GM21515 (cell line): ENCODE data around the gene BMPR1B.
"Not testable (repeated sequence)": the region's sequence is repeated elsewhere in the genome, so short reads cannot be mapped to it uniquely, and the experiment has no call there.

Experiments
- ATAC-seq: cut with Tn5 transposase; IDR thresholded peaks from one replicate; pipeline ENCODE4 v1.9.1; 2021; ENCODE audit not compliant: unreplicated experiment

The BMPR1B gene

DNA sequence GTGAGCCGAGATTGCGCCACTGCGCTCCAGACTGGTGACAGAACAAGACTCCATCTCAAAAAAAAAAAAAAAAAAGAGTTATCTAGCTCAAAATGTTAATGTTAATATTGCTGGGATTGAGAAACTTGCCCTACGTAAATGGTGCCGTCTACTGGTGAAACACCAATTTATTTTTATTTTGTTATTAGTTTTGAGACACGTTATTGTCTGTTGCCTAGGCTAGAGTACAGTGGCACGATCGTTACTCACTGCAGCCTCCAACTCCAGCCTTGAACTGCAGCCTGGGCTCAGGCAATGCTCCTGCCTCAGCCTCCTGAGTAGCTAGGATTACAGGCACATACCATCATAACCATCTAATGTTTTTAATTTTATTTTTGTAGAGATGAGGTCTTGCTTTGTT lies 262.8 kb downstream of the BMPR1B start:
- ATAC-seq: no peak

DNA sequence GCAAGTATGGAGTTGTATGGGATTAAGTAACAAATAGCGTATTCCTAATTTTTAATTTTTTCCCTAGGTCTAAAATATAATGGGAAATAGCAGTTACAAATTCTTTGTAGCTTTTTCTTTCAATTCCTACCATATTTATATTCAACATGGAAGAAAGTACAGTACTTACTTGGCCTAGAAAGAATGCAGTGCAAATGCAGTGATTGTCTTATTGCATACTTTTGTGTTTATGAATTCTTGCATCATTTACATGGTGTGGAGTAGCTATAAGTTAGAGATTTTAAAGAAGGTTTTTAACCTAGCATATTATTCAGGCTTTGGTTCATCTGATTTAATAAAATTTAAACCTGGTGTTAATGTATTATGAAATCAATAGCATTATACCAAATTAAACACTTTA lies 263.3 kb downstream of the BMPR1B start:
- no peak for ATAC-seq

DNA sequence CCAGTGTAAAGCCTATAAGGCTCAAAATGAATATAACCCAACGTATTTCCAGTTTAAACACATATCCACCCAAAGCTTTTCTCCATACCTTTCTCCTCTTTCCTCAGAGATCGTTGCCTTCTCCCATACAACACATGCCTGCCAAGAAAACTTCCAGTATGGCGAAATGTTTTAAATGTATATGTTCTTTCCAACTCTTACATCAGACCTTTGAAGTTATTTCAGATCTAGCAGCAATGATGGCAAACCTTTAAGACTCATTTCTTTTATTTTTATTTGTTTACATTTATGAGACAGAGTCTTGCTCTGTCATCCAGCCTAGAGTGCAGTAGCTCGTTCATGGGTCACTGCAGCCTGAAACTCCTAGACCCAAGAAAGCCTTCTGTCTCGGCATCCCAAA lies 265.4 kb downstream of the BMPR1B start:
- no peak for ATAC-seq

DNA sequence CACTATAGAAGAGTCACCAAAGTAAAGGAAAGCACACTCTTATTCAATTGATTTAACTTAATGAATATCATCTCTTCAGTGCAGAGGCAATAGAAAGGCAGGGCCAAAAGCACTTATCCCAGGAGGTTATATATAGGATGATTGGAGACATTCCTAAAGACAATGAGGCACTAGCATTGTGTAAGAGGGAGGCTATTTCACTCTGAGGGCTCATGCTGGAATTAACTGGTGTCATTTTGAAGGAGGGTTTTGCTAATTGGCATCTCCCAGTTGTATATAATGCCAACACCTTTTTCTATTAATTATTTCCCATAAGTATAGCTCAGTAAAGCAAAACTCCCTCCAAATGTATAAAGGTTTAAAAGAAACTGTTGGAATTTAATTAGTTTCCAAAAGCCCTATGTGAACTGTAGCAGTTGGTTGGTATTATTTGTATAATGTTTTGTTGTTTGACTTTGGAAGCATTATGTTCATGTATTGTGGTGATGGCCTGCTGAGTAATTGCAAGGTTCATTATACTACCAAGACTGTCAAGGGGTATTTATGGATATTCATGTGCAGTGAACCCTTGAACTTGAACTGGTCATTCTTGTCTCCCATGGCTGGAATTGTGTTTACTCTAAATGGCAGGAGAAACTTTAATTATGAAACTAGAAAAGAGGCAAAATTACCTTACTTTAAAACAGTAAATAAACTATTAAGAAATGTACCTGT lies 270.3 kb downstream of the BMPR1B start:
- no peak for ATAC-seq

DNA sequence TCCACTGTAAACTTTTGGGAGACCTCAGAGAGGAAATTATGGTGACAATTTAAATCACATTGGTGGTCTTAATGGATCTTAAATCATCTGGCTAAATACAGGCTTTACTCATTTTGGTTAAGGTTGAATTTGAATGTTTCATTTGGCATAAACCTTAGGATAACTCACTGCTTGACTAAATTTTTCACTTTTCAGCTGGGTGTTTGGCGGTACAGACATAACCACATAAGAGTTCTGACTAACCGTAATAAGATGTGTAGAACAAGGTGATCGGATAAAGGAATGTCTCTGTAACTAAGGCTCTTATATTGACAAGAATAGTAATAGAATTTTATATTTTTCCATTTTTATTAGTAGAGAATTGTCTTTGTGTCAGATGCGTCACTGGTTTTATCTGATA lies 281.0 kb downstream of the BMPR1B start:
- ATAC-seq: no peak

DNA sequence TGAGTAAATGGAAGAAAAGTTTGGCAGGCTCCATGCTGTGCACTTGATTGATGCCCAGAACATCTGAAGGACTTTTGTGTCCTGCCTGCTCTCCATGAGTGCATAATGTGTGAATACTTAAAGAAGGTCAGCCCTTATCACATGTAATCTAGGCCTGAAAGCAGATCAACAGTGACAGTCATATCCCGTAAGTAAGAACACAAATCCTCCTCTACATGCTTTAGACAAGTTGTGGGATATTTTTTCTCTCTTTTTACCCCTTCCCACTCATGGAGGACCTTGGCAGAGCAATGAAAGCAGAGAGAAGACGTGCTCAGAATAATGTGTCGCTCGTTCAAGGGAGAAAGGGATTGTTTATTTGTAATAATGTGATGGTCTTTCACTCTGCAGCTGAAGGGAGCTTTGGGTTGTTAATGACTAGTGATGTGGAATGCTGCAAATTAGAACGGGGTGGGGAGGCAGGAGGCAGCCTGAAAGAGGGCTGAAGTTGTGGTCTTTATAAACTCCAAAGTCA lies 286.6 kb downstream of the BMPR1B start:
- no peak for ATAC-seq

DNA sequence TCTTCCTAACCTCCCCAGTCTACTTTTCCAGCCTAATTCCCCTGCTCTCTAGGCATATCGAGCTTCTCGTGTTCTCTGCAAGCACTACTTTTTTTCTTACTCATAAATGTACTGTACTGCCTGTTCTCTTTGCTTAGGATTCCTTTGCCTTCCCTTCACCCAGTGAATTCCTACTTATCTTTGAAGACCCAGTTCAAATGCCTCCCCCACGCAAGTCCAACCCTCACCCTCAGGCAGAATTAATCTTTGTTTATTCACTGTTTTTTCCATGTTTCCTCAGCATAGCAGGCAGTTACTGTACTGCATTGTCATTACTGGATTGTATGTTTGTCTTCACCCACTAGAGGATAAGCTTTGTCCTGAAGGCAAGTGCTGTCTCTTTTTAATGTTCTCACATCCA lies 287.7 kb downstream of the BMPR1B start:
- no peak for ATAC-seq

DNA sequence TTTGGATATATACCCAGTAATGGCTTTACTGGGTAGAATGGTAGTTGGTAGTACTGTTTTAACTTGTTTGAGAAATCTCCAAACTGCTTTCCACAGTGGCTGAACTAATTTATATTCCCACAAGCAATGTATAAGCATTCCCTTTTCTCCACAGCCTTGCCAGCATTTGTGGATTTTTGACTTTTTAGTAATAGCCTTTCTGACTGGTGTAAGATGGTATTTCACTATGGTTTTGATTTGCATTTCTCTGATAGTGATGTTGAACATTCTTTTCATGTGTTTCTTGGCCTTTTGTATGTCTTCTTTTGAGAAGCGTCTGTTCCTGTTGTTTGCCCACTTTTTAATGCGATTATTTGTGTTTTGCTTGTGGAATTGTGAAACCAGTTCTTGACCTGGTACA lies 290.5 kb downstream of the BMPR1B start:
- ATAC-seq: no peak

DNA sequence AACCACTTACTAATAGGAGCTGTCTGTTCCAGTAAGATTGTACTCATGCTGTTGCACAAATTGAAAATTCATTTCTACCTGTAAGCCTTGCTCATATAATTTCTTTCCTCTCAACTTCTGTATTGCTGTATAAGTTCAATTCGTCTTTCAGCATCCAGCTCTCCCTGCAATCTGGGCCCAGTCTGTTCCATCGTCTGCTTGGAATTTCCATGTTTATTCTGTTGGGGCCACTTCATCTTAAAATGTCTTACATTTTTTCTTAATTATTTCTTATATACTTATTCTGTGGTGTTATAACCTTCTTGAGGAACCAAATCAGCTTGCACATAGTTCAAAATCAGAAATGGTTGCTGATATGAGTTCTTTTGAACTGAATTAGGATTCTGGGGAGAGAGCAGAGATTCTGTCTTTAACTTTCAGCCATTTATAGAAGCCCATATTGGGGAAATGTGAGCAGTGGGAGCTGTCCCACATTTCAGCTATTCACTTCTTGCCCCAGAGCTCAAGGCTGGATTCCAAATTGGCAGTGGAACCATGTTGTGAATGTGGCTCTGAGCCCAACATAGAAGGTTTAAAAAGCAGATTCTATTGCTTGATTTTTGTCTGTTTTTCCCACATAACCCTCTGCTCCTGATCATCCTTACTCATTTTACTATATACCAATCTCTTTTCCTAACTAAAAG lies 291.9 kb downstream of the BMPR1B start:
- ATAC-seq: no peak

DNA sequence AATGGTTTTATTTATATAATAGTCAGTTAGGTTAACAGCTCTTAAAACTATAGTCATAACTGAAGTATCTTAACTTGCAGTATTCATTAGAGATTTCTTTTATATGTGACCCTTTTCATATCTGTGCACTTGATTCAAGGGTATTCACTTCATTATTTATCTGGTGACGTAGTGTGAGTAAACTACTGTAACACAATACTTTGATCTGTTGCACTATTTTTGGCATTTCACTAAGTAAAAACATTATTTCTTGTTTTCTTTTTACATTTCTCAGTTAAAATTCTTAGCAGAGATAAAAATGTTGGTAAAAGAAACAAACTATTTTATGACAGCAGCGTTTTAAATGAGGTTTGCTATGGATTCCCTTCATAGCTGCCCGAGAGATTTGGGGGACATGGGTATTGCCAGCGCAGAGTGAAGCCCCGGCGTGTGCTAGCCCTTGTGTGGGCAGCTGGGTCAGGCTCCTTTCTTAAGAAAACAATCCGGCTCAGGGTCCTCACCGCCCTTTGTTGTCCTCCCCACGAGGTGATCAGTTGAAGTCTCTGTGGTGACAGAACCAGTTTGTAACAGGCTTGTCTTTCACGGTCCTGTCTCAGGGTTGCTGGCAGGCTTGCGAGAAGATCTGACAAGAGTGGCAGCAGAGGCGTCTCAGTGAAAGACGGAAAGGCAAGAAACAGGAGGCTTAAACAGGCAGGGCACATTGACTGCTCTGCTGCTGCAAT lies 293.4 kb downstream of the BMPR1B start:
- ATAC-seq: no peak

DNA sequence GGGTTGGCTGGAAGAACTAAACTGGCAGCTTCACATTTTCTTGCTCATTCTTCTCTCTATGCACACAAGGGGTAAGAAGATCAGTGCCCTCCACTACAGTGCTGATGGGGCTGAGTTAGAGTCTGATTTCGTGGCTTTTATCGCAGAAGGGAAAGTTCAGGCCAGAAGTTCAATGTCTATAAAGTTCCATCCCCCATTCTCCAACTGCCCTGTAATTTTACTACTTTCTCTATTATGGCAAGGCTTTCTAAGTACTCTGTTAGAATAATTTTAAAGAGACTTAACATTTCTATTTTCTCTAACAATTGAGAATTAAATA lies 293.9 kb downstream of the BMPR1B start:
- ATAC-seq: no peak

DNA sequence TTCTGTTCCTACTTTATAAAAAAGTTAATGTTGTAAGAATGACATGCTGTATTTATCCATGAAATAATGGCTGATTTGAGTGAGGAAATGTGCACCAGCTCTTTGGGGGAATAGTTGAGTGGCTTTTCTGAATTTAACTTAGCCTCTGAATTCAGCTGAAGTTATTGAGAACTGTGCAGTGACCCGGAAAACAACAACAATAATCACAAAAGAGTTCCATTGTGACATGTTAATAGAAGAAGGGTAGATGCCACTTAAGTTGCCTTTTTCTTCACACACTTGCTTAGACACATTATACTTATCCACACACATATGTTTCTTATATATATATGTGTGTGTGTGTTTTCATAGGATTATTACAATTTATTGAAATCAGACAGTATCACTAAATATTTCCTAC lies 301.2 kb downstream of the BMPR1B start:
- ATAC-seq: no peak

DNA sequence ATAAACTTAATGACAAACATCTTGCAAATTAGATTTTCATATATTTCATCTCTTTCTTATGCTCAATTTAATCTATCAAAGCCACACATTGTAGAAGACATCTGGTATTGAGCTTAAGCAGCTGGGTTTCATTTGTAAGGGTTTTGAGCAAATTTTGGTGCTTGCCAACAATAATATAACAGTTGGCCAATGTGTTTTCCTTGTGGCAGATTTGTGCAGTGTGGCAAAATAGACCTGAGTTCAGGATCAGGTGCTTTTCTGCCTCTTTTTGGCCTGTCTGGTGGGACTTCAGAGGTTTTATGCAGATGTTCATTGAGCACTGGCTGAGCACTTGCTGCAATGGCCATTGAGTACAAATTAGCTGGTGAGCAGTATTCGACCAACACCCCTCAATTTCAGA lies 301.9 kb downstream of the BMPR1B start:
- no peak for ATAC-seq

DNA sequence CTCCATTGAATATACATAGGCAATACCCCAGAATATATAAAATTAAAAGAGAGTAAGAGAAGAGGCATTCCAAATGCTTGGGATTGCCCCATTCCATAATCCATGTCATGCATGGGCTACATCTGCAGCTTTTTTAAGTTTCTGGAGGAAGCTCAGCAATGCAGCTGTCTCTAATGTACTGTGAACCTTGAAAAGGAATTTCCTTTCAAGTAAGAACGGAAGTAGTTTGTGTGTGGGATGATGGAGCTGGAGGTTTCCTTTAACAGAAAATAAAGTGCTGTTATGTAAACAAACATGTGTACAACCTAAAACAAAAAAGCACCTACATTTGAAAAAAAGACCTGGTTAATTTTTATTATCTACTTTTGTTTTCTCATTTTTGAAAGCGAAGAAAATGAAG lies 303.5 kb downstream of the BMPR1B start:
- ATAC-seq: no peak

DNA sequence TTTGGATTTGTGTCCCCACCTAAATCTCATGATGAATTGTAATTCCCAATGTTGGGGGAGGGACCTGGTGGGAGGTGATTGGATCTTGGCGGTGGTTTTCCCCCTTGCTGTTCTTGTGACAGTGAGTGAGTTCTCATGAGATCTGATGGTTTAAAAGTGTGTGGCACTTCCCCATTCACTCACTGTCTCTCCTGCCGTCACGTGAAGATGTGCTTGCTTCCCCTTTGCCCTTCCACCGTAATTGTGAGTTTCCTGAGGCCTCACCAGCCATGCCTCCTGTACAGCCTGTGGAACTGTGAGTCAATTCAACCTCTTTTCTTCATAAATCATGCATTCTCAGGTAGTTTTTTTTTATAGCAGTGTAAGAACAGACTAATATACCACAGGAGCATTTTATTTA lies 304.0 kb downstream of the BMPR1B start:
- ATAC-seq: not testable (repeated sequence)

DNA sequence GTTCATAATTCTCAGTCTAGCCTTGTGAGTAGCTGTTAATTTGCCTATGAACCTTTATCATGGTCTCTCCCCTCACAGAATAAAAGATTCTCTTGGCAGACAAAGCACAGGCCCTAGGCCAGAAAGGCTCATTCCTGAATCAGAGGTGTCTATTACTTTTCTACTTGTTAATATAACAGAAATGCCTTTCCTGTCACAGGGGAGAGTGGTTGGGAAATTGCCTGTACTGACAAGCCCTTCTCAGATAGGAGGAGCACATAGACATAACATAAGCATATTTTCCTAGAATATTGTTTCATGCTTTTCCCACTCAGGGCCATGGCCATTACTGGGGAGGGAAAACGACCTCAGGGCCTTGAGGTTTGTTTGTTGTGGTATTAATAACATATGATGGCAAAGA lies 308.3 kb downstream of the BMPR1B start:
- ATAC-seq: no peak

DNA sequence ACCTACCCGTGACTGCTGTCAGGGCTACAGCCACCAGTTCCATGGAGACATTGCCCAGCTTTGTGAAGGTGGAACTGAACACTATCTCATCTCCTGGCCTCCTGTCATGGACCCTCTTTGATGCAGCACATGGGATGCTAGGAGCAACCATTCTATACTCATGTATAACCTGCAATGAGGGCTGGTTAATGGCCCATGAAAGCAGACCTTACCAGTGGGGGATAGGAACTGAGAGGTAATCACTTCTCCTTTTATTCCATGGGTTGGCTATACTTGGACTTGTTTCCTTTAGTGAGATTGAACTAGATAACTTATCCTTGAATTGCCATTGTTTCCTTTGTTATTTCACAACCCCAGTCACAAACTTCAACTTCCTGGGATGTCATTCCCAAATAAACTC lies 310.6 kb downstream of the BMPR1B start:
- no peak for ATAC-seq

DNA sequence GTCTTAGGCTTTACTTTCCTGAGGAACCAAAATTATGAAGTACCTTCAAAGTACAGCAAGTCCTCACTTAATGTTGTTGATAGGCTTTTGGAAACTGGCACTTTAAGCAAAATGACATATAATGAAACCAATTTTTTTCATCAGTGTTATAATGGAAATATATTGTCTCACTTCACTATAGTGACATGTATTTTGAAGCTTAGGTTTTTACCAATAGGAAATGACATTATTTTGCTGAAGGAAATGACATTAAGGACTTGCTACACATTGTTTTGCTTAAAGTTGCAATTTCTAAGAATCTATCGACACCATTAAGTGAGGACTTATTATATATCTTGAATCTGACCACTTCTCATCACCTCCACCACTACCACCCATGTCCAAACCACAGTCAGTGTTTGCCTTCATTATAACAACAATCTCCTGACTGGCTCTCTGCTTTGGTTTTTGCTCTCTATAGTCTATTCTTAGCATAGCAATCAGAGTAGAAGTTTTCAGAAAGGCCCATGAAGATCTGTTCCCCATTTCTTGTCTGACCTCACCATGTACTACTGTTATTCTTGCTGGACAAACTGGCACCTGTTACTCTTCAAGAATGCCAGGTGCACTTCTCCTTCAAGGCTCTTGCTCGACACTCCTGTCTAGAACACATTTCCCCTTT lies 311.2 kb downstream of the BMPR1B start:
- no peak for ATAC-seq

DNA sequence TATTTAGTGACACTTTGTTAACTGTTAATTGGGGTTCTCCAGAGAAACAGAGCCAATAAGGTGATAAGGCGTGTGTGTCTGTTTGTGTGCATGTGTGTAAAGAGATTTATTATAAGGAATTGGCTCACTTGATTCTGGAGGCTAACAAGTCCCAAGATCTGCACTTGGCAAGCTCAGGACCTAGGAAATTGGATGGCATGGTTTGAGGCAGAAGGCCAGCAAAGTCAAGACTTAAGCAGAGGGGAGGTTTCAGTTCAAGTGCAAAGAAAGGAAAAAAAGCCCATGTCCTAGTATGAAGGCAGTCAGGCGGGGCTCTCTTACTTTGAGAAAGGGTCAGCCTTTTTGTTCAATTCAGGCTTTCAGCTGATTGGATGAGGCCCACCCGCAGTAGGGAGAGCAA lies 314.1 kb downstream of the BMPR1B start:
- no peak for ATAC-seq

DNA sequence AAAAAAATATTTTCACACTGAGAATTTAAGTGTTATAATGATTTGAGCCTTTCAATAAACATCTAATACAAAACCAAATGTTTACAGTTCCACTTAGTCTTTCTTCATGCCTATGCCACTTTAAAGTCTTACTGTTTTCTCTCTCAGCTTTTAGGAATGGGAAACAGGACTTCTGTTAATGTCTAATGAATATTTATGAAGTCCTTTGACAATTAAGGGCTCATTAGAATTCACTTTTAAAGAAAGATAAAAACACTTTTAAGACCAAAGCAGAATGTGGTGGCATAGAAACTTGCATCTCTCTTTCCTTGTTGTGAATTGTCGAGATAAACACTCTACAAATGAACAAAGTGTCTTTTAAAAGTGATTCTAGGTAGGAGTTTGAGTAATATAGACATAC lies 315.9 kb downstream of the BMPR1B start:
- no peak for ATAC-seq

DNA sequence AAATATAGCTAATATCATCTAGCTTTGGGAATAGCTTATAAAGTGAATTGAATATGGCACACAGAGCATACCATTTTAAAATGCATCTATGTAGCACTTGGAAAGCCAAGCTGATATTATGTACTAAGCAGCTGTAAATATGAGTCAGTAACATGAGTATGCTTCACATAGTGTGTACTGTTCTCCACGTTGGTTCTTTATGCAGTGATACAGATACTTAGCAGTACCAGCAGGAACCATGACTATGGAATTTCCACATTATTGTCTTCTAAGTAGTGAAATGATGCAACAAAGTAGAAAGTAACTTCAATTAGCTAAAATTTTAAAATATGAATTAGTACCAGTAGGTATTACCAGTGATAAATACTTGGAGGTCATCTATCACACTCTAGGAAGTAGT lies 320.1 kb downstream of the BMPR1B start:
- no peak for ATAC-seq

DNA sequence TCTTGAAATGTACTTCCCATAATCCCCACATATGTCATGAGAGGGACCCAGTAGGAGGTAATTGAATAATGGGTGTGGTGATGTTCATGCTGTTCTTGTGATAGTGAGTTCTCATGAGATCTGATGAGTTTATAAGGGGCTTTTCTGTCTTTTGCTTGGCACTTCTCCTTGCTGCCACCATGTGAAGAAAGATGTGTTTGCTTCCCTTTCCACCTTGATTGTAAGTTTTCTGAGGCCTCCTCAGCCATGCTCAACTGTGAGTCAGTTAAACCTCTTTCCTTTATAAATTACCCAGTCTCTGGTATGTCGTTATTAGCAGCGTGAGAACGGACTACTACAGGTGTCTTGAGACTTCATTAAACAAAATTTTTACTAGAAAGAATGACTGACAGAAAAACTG lies 323.2 kb downstream of the BMPR1B start:
- no peak for ATAC-seq
